HCT116 (cell line): ENCODE data around the gene BRAT1. TPM values are rescaled to one million over a fixed set of nuclear protein-coding genes. Genes with fewer than 3 reads are reported as not detected.

Experiments used
- ATAC-seq: fragments of 200-7000 bp; cut with Tn5 transposase; 2 replicates; pipeline ENCODE4 v1.9.1; 2020; ENCODE audit warnings: mild to moderate bottlenecking, moderate library complexity
- BruUV-seq: library from RNA; stranded (reverse); fragments of 400-500 nt; replicated peaks from 2 replicates; lab custom pipeline; 2021; lab: Mats Ljungman, UMichigan
- CTCF ChIA-PET: fragments of 300-600 bp; sonication (Branson Sonifier 250); formaldehyde crosslinking; loops from one replicate; lab custom pipeline; 2021; ENCODE audit warnings: antibody characterized with exemption; lab: Charles Lee
- POLR2A ChIA-PET: fragments of 300-600, 350-600 bp; sonication (Branson Sonifier 250); formaldehyde crosslinking; loops from one replicate; lab custom pipeline; 2021; ENCODE audit warnings: antibody characterized with exemption; lab: Charles Lee
- RAD21 ChIA-PET, 2 experiments: fragments of 300-600 bp; sonication (Branson Sonifier 250); formaldehyde crosslinking; loops; one replicate each; lab custom pipeline; 2023; ENCODE audit warnings: low total read pairs in 2 of 2; ENCODE audit not compliant: uncharacterized antibody in 2 of 2, unreplicated experiment in 2 of 2, low non-redundant PET in 1 of 2; lab: Charles Lee
- DNase-seq: peaks from one replicate; pipeline ENCODE4 v3.0.0-alpha.2; 2010; ENCODE audit warnings: low read depth, low spot score
- H2AFZ ChIP-seq: fragments of 200-600 bp; shearing (Covaris generic), sonication (generic); 2 replicates; pipeline ENCODE4 v1.6.1; 2017; ENCODE audit warnings: low read depth, mixed run types, mixed read lengths, antibody characterized with exemption, low read length; ENCODE audit not compliant: poor library complexity, severe bottlenecking
- H3K27ac ChIP-seq: 2 replicates; pipeline ENCODE4 v1.5.1; 2012; ENCODE audit warnings: low read depth, low read length
- H3K27me3 ChIP-seq: fragments of 200-600 bp; sonication (generic); 2 replicates; pipeline ENCODE4 v1.6.1; 2016; ENCODE audit warnings: mixed run types, low read length, mixed read lengths; ENCODE audit not compliant: insufficient read depth
- H3K36me3 ChIP-seq, 2 experiments: fragments of 200-500 bp in 1 of 2; fragments of 200-600 bp in 1 of 2; sonication (Bioruptor generic) in 1 of 2; sonication (generic) in 1 of 2; 2 replicates each; pipeline versions ENCODE4 v1.5.1 to v1.6.1; 2014 to 2016; ENCODE audit warnings: low read length in 2 of 2, inconsistent platforms in 1 of 2, mixed read lengths in 1 of 2, mixed run types in 1 of 2; ENCODE audit not compliant: insufficient read depth in 2 of 2, control insufficient read depth in 1 of 2
- H3K4me1 ChIP-seq, 2 experiments: fragments of 200-600 bp in 1 of 2; sonication (generic) in 1 of 2; 2 replicates each; pipeline versions ENCODE4 v1.5.1 to v1.6.1; 2012 to 2017; ENCODE audit warnings: low read length in 2 of 2, inconsistent platforms in 1 of 2, mild to moderate bottlenecking in 1 of 2, mixed read lengths in 1 of 2, mixed run types in 1 of 2, moderate library complexity in 1 of 2; ENCODE audit not compliant: insufficient read depth in 2 of 2, control insufficient read depth in 1 of 2
- H3K4me2 ChIP-seq: fragments of 200-600 bp; sonication (generic); 2 replicates; pipeline ENCODE4 v1.6.1; 2017; ENCODE audit warnings: mixed run types, low read length, mixed read lengths
- H3K4me3 ChIP-seq, 2 experiments: fragments of 200-600 bp in 1 of 2; sonication (generic) in 1 of 2; replicated peaks in 1 of 2; 2 replicates each; pipeline ENCODE4 v1.5.1; 2011 to 2016; ENCODE audit warnings: low read length in 2 of 2, control low read depth in 1 of 2, low read depth in 1 of 2, mild to moderate bottlenecking in 1 of 2, mixed read lengths in 1 of 2, mixed run types in 1 of 2
- H3K79me2 ChIP-seq: fragments of 200-600 bp; sonication (generic); 2 replicates; pipeline ENCODE4 v1.6.1; 2017; ENCODE audit warnings: mild to moderate bottlenecking, mixed run types, low read length, moderate library complexity, mixed read lengths; ENCODE audit not compliant: insufficient read depth
- H3K9ac ChIP-seq: fragments of 200-600 bp; sonication (generic); 2 replicates; pipeline ENCODE4 v1.6.1; 2016; ENCODE audit warnings: low read length, mixed read lengths
- H3K9me2 ChIP-seq: fragments of 200-600 bp; sonication (generic), shearing (Covaris generic); 2 replicates; pipeline ENCODE4 v1.6.1; 2017; ENCODE audit warnings: mixed run types, mild to moderate bottlenecking, moderate library complexity; ENCODE audit not compliant: insufficient read depth
- H3K9me3 ChIP-seq, 2 experiments: fragments of 200-500 bp in 1 of 2; fragments of 200-600 bp in 1 of 2; sonication (Bioruptor generic) in 1 of 2; sonication (generic) in 1 of 2; 2 replicates each; pipeline ENCODE4 v1.6.1; 2014 to 2017; ENCODE audit warnings: low read length in 2 of 2, mixed read lengths in 2 of 2, inconsistent platforms in 1 of 2, low read depth in 1 of 2, mild to moderate bottlenecking in 1 of 2, mixed run types in 1 of 2, moderate library complexity in 1 of 2; ENCODE audit not compliant: control insufficient read depth in 1 of 2, insufficient read depth in 1 of 2
- H4K20me1 ChIP-seq: fragments of 200-600 bp; sonication (generic), shearing (Covaris generic); 2 replicates; pipeline ENCODE4 v1.6.1; 2017; ENCODE audit warnings: mixed run types, mild to moderate bottlenecking, moderate library complexity; ENCODE audit not compliant: insufficient read depth
- CBX3 ChIP-seq: IDR thresholded peaks from 2 replicates; pipeline ENCODE4 v1.6.1; 2012; ENCODE audit warnings: low read depth
- CEBPB ChIP-seq: IDR thresholded peaks from 2 replicates; pipeline ENCODE4 v1.6.1; 2012; ENCODE audit warnings: low read depth
- EGR1 ChIP-seq: IDR thresholded peaks from 2 replicates; pipeline ENCODE4 v1.6.1; 2012; ENCODE audit warnings: low read depth
- EZH2 ChIP-seq: fragments of 200-600 bp; sonication (generic); IDR thresholded peaks from 2 replicates; pipeline ENCODE4 v1.6.1; 2017; ENCODE audit warnings: antibody characterized with exemption, mixed run types
- EZH2phosphoT487 ChIP-seq: fragments of 200-600 bp; IDR thresholded peaks from 2 replicates; pipeline ENCODE4 v1.6.1; 2018; ENCODE audit warnings: antibody characterized with exemption, borderline replicate concordance
- FOSL1 ChIP-seq: IDR thresholded peaks from 2 replicates; pipeline ENCODE4 v1.6.1; 2012; ENCODE audit warnings: low read depth
- JUND ChIP-seq: IDR thresholded peaks from 2 replicates; pipeline ENCODE4 v1.6.1; 2012
- RAD21 ChIP-seq: IDR thresholded peaks from 2 replicates; pipeline ENCODE4 v1.6.1; 2012; ENCODE audit warnings: low read depth, mild to moderate bottlenecking
- SIN3A ChIP-seq: IDR thresholded peaks from 2 replicates; pipeline ENCODE4 v1.6.1; 2012; ENCODE audit warnings: low read depth
- TCF7L2 ChIP-seq: IDR thresholded peaks from 2 replicates; pipeline ENCODE4 v1.7.0; 2011; ENCODE audit warnings: borderline replicate concordance, inconsistent platforms; ENCODE audit not compliant: insufficient read depth, insufficient read length; ENCODE audit errors: extremely low read depth
- YY1 ChIP-seq: IDR thresholded peaks from 2 replicates; pipeline ENCODE4 v1.6.1; 2011; ENCODE audit warnings: low read length, low read depth, moderate library complexity, mild to moderate bottlenecking; ENCODE audit not compliant: insufficient replicate concordance; ENCODE audit errors: extremely low read depth
- ZFX ChIP-seq: fragments of 450-650 bp; IDR thresholded peaks from 2 replicates; pipeline ENCODE4 v1.6.1; 2017
- ZNF274 ChIP-seq: fragments of 200-500 bp; sonication (Bioruptor generic); IDR thresholded peaks from 2 replicates; pipeline ENCODE4 v1.6.1; 2014; ENCODE audit warnings: mild to moderate bottlenecking, low read depth, low read length, inconsistent platforms
- intact Hi-C: fragments of 100-400 bp; cut with micrococcal nuclease; formaldehyde crosslinking; loops from 2 replicates; pipeline ENCODE4 v1.10.0; 2022
- total RNA-seq: library from RNA; stranded (reverse); gene quantifications from one replicate; pipeline ENCODE4 v1.2.1, GENCODE V29; 2021; ENCODE audit not compliant: unreplicated experiment
- TF ChIP-seq, protein P1 (sequence below): IDR thresholded peaks from 2 replicates; pipeline ENCODE4 v1.6.1; 2012
- TF ChIP-seq, protein P2 (sequence below): IDR thresholded peaks from 2 replicates; pipeline ENCODE4 v1.6.1; 2012
- TF ChIP-seq, protein P3 (sequence below): IDR thresholded peaks from 2 replicates; pipeline ENCODE4 v1.6.1; 2012; ENCODE audit warnings: low read depth
- TF ChIP-seq, protein P4 (sequence below): IDR thresholded peaks from 2 replicates; pipeline ENCODE4 v1.6.1; 2011; ENCODE audit warnings: mild to moderate bottlenecking, low read length, moderate library complexity; ENCODE audit not compliant: insufficient replicate concordance; ENCODE audit errors: extremely low read depth
- TF ChIP-seq, protein P5 (sequence below), 3 experiments: fragments of 200-600 bp in 1 of 3; sonication (generic) in 1 of 3; IDR thresholded peaks in 2 of 3; conservative IDR thresholded peaks in 1 of 3; 2 replicates each; pipeline ENCODE4 v1.5.1; 2012 to 2017; ENCODE audit warnings: low read depth in 2 of 3, low read length in 2 of 3, antibody characterized with exemption in 1 of 3, borderline replicate concordance in 1 of 3, control low read depth in 1 of 3, mild to moderate bottlenecking in 1 of 3, mixed read lengths in 1 of 3, mixed run types in 1 of 3, moderate library complexity in 1 of 3; ENCODE audit not compliant: insufficient read depth in 1 of 3

Gene BRAT1
- total RNA-seq, 1 experiment from 2014 or later: 47.6 TPM

DNA sequence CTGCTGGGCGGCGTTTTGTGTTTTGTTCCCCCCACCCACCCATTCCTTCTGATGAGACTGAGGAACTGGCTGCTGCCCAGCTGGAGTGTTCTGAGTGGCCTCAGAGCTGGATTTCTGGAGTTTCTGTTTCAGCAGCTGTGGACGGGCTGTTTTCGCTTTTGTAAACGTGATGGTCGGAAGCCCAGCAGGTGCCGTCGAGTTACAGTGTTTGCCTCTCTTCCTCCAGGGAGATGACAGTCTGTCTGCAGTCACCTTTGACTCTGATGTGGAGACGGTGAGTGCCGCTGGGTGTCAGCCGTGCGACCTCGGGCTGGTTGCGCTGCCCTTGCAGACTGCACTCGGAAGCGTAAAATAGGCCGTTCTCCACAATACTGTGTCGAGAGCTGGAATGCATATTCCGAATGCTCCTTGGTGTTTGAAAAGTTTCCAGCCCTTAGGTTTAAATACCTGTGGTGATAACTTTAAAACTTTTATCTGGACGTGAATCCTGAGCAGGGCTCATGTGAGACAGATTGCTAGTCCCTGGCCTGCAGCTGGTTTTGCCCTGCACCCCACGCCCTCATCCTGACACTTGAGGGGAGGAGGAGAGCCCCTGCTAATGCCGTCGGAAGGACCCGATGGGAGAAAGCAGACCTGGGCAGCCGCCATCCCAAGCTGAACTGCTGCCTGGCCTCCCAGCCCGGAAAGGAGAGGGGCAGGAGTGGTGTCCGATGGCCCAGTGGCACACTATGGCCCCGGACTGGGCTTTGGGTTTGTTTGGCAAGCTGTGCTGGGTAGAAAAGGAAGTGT lies 11.8 kb upstream of the BRAT1 start:
- no TSS peak for BruUV-seq
- Histone ChIP-seq H3K9me3 (no peaks in the 10 kb centered on the region), H3K36me3 (no peaks in the 10 kb centered on the region)

More for the DNA sequence above, 11.8 kb upstream of the BRAT1 start:
- TF ChIP-seq ZFX: no peak
- no peak for TF ChIP-seq EZH2
- TF ChIP-seq, protein P1, sequence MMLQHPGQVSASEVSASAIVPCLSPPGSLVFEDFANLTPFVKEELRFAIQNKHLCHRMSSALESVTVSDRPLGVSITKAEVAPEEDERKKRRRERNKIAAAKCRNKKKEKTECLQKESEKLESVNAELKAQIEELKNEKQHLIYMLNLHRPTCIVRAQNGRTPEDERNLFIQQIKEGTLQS: no peak
- TF ChIP-seq SIN3A: no peak
- TF ChIP-seq, protein P2, sequence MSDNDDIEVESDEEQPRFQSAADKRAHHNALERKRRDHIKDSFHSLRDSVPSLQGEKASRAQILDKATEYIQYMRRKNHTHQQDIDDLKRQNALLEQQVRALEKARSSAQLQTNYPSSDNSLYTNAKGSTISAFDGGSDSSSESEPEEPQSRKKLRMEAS: no peak
- no peak for TF ChIP-seq EGR1
- TF ChIP-seq YY1: no peak
- TF ChIP-seq JUND: no peak
- TF ChIP-seq TCF7L2: no peak
- no peak for TF ChIP-seq CEBPB
- TF ChIP-seq, protein P3, sequence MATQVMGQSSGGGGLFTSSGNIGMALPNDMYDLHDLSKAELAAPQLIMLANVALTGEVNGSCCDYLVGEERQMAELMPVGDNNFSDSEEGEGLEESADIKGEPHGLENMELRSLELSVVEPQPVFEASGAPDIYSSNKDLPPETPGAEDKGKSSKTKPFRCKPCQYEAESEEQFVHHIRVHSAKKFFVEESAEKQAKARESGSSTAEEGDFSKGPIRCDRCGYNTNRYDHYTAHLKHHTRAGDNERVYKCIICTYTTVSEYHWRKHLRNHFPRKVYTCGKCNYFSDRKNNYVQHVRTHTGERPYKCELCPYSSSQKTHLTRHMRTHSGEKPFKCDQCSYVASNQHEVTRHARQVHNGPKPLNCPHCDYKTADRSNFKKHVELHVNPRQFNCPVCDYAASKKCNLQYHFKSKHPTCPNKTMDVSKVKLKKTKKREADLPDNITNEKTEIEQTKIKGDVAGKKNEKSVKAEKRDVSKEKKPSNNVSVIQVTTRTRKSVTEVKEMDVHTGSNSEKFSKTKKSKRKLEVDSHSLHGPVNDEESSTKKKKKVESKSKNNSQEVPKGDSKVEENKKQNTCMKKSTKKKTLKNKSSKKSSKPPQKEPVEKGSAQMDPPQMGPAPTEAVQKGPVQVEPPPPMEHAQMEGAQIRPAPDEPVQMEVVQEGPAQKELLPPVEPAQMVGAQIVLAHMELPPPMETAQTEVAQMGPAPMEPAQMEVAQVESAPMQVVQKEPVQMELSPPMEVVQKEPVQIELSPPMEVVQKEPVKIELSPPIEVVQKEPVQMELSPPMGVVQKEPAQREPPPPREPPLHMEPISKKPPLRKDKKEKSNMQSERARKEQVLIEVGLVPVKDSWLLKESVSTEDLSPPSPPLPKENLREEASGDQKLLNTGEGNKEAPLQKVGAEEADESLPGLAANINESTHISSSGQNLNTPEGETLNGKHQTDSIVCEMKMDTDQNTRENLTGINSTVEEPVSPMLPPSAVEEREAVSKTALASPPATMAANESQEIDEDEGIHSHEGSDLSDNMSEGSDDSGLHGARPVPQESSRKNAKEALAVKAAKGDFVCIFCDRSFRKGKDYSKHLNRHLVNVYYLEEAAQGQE: no peak
- TF ChIP-seq RAD21: no peak
- TF ChIP-seq ZNF274: no peak
- no peak for TF ChIP-seq CBX3
- no peak for TF ChIP-seq FOSL1
- TF ChIP-seq, protein P4, sequence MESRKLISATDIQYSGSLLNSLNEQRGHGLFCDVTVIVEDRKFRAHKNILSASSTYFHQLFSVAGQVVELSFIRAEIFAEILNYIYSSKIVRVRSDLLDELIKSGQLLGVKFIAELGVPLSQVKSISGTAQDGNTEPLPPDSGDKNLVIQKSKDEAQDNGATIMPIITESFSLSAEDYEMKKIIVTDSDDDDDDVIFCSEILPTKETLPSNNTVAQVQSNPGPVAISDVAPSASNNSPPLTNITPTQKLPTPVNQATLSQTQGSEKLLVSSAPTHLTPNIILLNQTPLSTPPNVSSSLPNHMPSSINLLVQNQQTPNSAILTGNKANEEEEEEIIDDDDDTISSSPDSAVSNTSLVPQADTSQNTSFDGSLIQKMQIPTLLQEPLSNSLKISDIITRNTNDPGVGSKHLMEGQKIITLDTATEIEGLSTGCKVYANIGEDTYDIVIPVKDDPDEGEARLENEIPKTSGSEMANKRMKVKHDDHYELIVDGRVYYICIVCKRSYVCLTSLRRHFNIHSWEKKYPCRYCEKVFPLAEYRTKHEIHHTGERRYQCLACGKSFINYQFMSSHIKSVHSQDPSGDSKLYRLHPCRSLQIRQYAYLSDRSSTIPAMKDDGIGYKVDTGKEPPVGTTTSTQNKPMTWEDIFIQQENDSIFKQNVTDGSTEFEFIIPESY: no peak
- TF ChIP-seq, protein P5, sequence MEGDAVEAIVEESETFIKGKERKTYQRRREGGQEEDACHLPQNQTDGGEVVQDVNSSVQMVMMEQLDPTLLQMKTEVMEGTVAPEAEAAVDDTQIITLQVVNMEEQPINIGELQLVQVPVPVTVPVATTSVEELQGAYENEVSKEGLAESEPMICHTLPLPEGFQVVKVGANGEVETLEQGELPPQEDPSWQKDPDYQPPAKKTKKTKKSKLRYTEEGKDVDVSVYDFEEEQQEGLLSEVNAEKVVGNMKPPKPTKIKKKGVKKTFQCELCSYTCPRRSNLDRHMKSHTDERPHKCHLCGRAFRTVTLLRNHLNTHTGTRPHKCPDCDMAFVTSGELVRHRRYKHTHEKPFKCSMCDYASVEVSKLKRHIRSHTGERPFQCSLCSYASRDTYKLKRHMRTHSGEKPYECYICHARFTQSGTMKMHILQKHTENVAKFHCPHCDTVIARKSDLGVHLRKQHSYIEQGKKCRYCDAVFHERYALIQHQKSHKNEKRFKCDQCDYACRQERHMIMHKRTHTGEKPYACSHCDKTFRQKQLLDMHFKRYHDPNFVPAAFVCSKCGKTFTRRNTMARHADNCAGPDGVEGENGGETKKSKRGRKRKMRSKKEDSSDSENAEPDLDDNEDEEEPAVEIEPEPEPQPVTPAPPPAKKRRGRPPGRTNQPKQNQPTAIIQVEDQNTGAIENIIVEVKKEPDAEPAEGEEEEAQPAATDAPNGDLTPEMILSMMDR (IDR thresholded peaks at IDR 0.05 in 2 of 3, conservative IDR thresholded peaks at IDR 0.05 in 1 of 3; ENCODE audit: borderline replicate concordance in 1 of 3, insufficient read depth in 1 of 3, low read depth in 2 of 3, low read length in 2 of 3): no peak
- no peak for TF ChIP-seq EZH2phosphoT487
- no peak for ATAC-seq
- intact Hi-C loops: loop anchor here (10.0 kb wide), 1 partner anchor 118 kb away; the partner anchor contains the start of gene AMZ1
- no peak for DNase-seq
- Histone ChIP-seq H3K4me3 (no peak overlapping the region), H3K27ac (no peak overlapping the region), H3K79me2 (peaks cover 17% of the 10 kb centered on the region), H3K4me2 (no peak overlapping the region), H3K4me1 (peaks cover 9 to 13% of the 10 kb centered on the region in 2 experiments), H3K9me2 (no peaks in the 10 kb centered on the region), H3K9ac (no peak overlapping the region), H3K27me3 (no peaks in the 10 kb centered on the region), H2AFZ (no peak overlapping the region), H4K20me1 (no peaks in the 10 kb centered on the region)
- CTCF ChIA-PET: interaction anchor here (0.6 to 1.0 kb wide), 2 partner anchors 114 to 116 kb away, joined by 3 read pairs; no protein-coding TSS in a partner anchor
- POLR2A ChIA-PET: no interaction called here
- RAD21 ChIA-PET: no interaction called here
